ENCODE data around the gene SH3RF2. TPM values are rescaled to one million over a fixed set of nuclear protein-coding genes. Genes with fewer than 3 reads are reported as not detected.

SH3RF2 gene
- total and polyA plus RNA-seq, 4 experiments from 2014 or later, result not detected

GRCh38 chr5:146079695-146080373 is 143.5 kb downstream of the SH3RF2 start:
- no peak overlapping the region for H3K27ac Mint-ChIP-seq
- DNase-seq, result peak in 2 of 5 donors; percentile 1 to 8

GRCh38 chr5:146081556-146081955 is 145.2 kb downstream of the SH3RF2 start:
- Mint-ChIP-seq H3K27me3 (peaks cover 2 to 3% of the 10 kb centered on the region in 2 donors), H3K4me1 (peaks cover 7 to 14% (median 12%) of the 10 kb centered on the region in 4 donors), H3K4me3 (no peak overlapping the region), H3K36me3 (no peaks in the 10 kb centered on the region), H3K9me3 (no peaks in the 10 kb centered on the region), H3K27ac (no peak overlapping the region)
- no peak overlapping the region for H3K27ac ChIP-seq (ENCODE audit: low read depth, low read length)
- H3K9me3 ChIP-seq (ENCODE audit: control insufficient read depth in 1 of 2, low read length in 2 of 2), result no peaks in the 10 kb centered on the region
- intact Hi-C loops (cut with micrococcal nuclease), result no loop called here
- CTCF ChIA-PET (ENCODE audit: partially characterized antibody), result no interaction called here
- H3K27me3 ChIP-seq (ENCODE audit: insufficient read depth, low read length), result no peaks in the 10 kb centered on the region
- no peak for DNase-seq
- no peak overlapping the region for H3K4me3 ChIP-seq (ENCODE audit: low read length in 2 of 2)
- POLR2A ChIA-PET (ENCODE audit: partially characterized antibody), result no interaction called here
- no peaks in the 10 kb centered on the region for H3K36me3 ChIP-seq (ENCODE audit: insufficient read depth, low read length)
- H3K4me1 ChIP-seq (ENCODE audit: insufficient read depth, low read length), result peaks cover 9% of the 10 kb centered on the region

More at GRCh38 chr5:146079695-146080373, 143.5 kb downstream of the SH3RF2 start:
- Histone ChIP-seq H3K27me3 (ENCODE audit: insufficient read depth, low read length) (no peaks in the 10 kb centered on the region), H3K36me3 (ENCODE audit: insufficient read depth, low read length) (no peaks in the 10 kb centered on the region), H3K9me3 (ENCODE audit: control insufficient read depth in 1 of 2, low read length in 2 of 2) (no peaks in the 10 kb centered on the region), H3K4me1 (ENCODE audit: insufficient read depth, low read length) (peaks cover 9% of the 10 kb centered on the region), H3K27ac (ENCODE audit: low read depth, low read length) (no peak overlapping the region), H3K4me3 (ENCODE audit: low read length in 2 of 2) (no peak overlapping the region)
- POLR2A ChIA-PET (ENCODE audit: partially characterized antibody), result no interaction called here
- Mint-ChIP-seq H3K4me1 (peaks cover 7 to 14% (median 12%) of the 10 kb centered on the region in 4 donors), H3K27me3 (peaks cover 3 to 8% of the 10 kb centered on the region in 2 donors), H3K9me3 (no peaks in the 10 kb centered on the region), H3K36me3 (no peaks in the 10 kb centered on the region), H3K4me3 (peak overlapping the region in 2 of 8 donors; percentile 18 to 32)
- intact Hi-C loops (cut with micrococcal nuclease), result no loop called here
- CTCF ChIA-PET (ENCODE audit: partially characterized antibody), result no interaction called here

GRCh38 chr5:146082798-146083197 is 146.4 kb downstream of the SH3RF2 start:
- H3K4me1 ChIP-seq (ENCODE audit: insufficient read depth, low read length), result peaks cover 9% of the 10 kb centered on the region
- intact Hi-C loops (cut with micrococcal nuclease), result no loop called here
- H3K9me3 Mint-ChIP-seq, result no peaks in the 10 kb centered on the region
- DNase-seq, result no peak
- H3K4me1 Mint-ChIP-seq, result peaks cover 7 to 14% (median 12%) of the 10 kb centered on the region in 4 donors
- H3K36me3 Mint-ChIP-seq, result no peaks in the 10 kb centered on the region
- H3K36me3 ChIP-seq (ENCODE audit: insufficient read depth, low read length), result no peaks in the 10 kb centered on the region
- H3K9me3 ChIP-seq (ENCODE audit: control insufficient read depth in 1 of 2, low read length in 2 of 2), result no peaks in the 10 kb centered on the region
- ChIA-PET POLR2A (ENCODE audit: partially characterized antibody) (no interaction called here), CTCF (ENCODE audit: partially characterized antibody) (no interaction called here)
- H3K27ac Mint-ChIP-seq, result no peak overlapping the region
- H3K4me3 Mint-ChIP-seq, result no peak overlapping the region
- no peak overlapping the region for H3K27ac ChIP-seq (ENCODE audit: low read depth, low read length)
- peaks cover 0 to 3% of the 10 kb centered on the region in 2 donors for H3K27me3 Mint-ChIP-seq
- no peaks in the 10 kb centered on the region for H3K27me3 ChIP-seq (ENCODE audit: insufficient read depth, low read length)
- no peak overlapping the region for H3K4me3 ChIP-seq (ENCODE audit: low read length in 2 of 2)

GRCh38 chr5:146084376-146084775 is 148.0 kb downstream of the SH3RF2 start:
- H3K27me3 Mint-ChIP-seq, result peaks cover 0 to 3% of the 10 kb centered on the region in 2 donors
- intact Hi-C loops (cut with micrococcal nuclease), result no loop called here
- peaks cover 6 to 10% (median 9%) of the 10 kb centered on the region in 4 donors for H3K4me1 Mint-ChIP-seq
- POLR2A ChIA-PET (ENCODE audit: partially characterized antibody), result no interaction called here
- peaks cover 7% of the 10 kb centered on the region for H3K4me1 ChIP-seq (ENCODE audit: insufficient read depth, low read length)
- no peak overlapping the region for H3K27ac ChIP-seq (ENCODE audit: low read depth, low read length)
- no peak overlapping the region for H3K4me3 Mint-ChIP-seq
- no peaks in the 10 kb centered on the region for H3K36me3 Mint-ChIP-seq
- CTCF ChIA-PET (ENCODE audit: partially characterized antibody), result no interaction called here
- no peaks in the 10 kb centered on the region for H3K9me3 ChIP-seq (ENCODE audit: control insufficient read depth in 1 of 2, low read length in 2 of 2)
- H3K27me3 ChIP-seq (ENCODE audit: insufficient read depth, low read length), result no peaks in the 10 kb centered on the region
- no peak overlapping the region for H3K27ac Mint-ChIP-seq
- no peak for DNase-seq
- no peaks in the 10 kb centered on the region for H3K36me3 ChIP-seq (ENCODE audit: insufficient read depth, low read length)
- no peaks in the 10 kb centered on the region for H3K9me3 Mint-ChIP-seq
- no peak overlapping the region for H3K4me3 ChIP-seq (ENCODE audit: low read length in 2 of 2)

- Mint-ChIP-seq H3K4me1 (no peaks in the 10 kb centered on the region), H3K36me3 (no peaks in the 10 kb centered on the region), H3K9me3 (no peaks in the 10 kb centered on the region), H3K27ac (no peak overlapping the region), H3K4me3 (no peak overlapping the region), H3K27me3 (peaks cover 0 to 3% of the 10 kb centered on the region in 2 donors)
- H3K4me3 ChIP-seq (ENCODE audit: low read length in 2 of 2), result no peak overlapping the region
- no peaks in the 10 kb centered on the region for H3K36me3 ChIP-seq (ENCODE audit: insufficient read depth, low read length)
- intact Hi-C loops (cut with micrococcal nuclease), result no loop called here
- no peaks in the 10 kb centered on the region for H3K4me1 ChIP-seq (ENCODE audit: insufficient read depth, low read length)
- ChIA-PET POLR2A (ENCODE audit: partially characterized antibody) (no interaction called here), CTCF (ENCODE audit: partially characterized antibody) (no interaction called here)
- DNase-seq, result no peak
- H3K27ac ChIP-seq (ENCODE audit: low read depth, low read length), result no peak overlapping the region
- H3K27me3 ChIP-seq (ENCODE audit: insufficient read depth, low read length), result no peaks in the 10 kb centered on the region
- no peaks in the 10 kb centered on the region for H3K9me3 ChIP-seq (ENCODE audit: control insufficient read depth in 1 of 2, low read length in 2 of 2)
Observed at GRCh38 chr5:146088098-146088497, 151.7 kb downstream of the SH3RF2 start.

- no peaks in the 10 kb centered on the region for H3K9me3 ChIP-seq (ENCODE audit: control insufficient read depth in 1 of 2, low read length in 2 of 2)
Observed at GRCh38 chr5:146089287-146089686, 152.9 kb downstream of the SH3RF2 start.

GRCh38 chr5:146091881-146092280 is 155.5 kb downstream of the SH3RF2 start:
- Mint-ChIP-seq H3K27me3 (no peaks in the 10 kb centered on the region), H3K4me1 (no peaks in the 10 kb centered on the region), H3K9me3 (no peaks in the 10 kb centered on the region), H3K27ac (no peak overlapping the region), H3K4me3 (no peak overlapping the region), H3K36me3 (no peaks in the 10 kb centered on the region)
- H3K27me3 ChIP-seq (ENCODE audit: insufficient read depth, low read length), result no peaks in the 10 kb centered on the region
- H3K4me1 ChIP-seq (ENCODE audit: insufficient read depth, low read length), result no peaks in the 10 kb centered on the region
- H3K36me3 ChIP-seq (ENCODE audit: insufficient read depth, low read length), result no peaks in the 10 kb centered on the region
- POLR2A ChIA-PET (ENCODE audit: partially characterized antibody), result no interaction called here
- CTCF ChIA-PET (ENCODE audit: partially characterized antibody), result no interaction called here
- no peak overlapping the region for H3K27ac ChIP-seq (ENCODE audit: low read depth, low read length)
- no peak overlapping the region for H3K4me3 ChIP-seq (ENCODE audit: low read length in 2 of 2)
- DNase-seq, result no peak
- intact Hi-C loops (cut with micrococcal nuclease), result no loop called here
- H3K9me3 ChIP-seq (ENCODE audit: control insufficient read depth in 1 of 2, low read length in 2 of 2), result no peaks in the 10 kb centered on the region

More at GRCh38 chr5:146089287-146089686, 152.9 kb downstream of the SH3RF2 start:
- Mint-ChIP-seq H3K4me3 (no peak overlapping the region), H3K27ac (no peak overlapping the region), H3K27me3 (no peaks in the 10 kb centered on the region), H3K4me1 (no peaks in the 10 kb centered on the region), H3K36me3 (no peaks in the 10 kb centered on the region), H3K9me3 (no peaks in the 10 kb centered on the region)
- no peaks in the 10 kb centered on the region for H3K4me1 ChIP-seq (ENCODE audit: insufficient read depth, low read length)
- intact Hi-C loops (cut with micrococcal nuclease), result no loop called here
- ChIA-PET CTCF (ENCODE audit: partially characterized antibody) (no interaction called here), POLR2A (ENCODE audit: partially characterized antibody) (no interaction called here)
- H3K4me3 ChIP-seq (ENCODE audit: low read length in 2 of 2), result no peak overlapping the region
- H3K36me3 ChIP-seq (ENCODE audit: insufficient read depth, low read length), result no peaks in the 10 kb centered on the region
- H3K27me3 ChIP-seq (ENCODE audit: insufficient read depth, low read length), result no peaks in the 10 kb centered on the region
- no peak for DNase-seq
- H3K27ac ChIP-seq (ENCODE audit: low read depth, low read length), result no peak overlapping the region
